Nephron (organoid): Measurements from ENCODE around the gene WNK2.
"Not testable (repeated sequence)": the region's sequence is repeated elsewhere in the genome, so short reads cannot be mapped to it uniquely, and the experiment has no call there.

Source experiments
- H3K27ac Mint-ChIP-seq, 3 experiments: 2 replicates each; pipeline ENCODE4 v1.8.0; 2020; ENCODE audit warnings: mixed read lengths in 3 of 3, mild to moderate bottlenecking in 2 of 3, moderate library complexity in 1 of 3
- H3K27me3 Mint-ChIP-seq: 2 replicates; pipeline ENCODE4 v1.8.0; 2021; ENCODE audit warnings: low read depth, mild to moderate bottlenecking, moderate library complexity, mixed read lengths
- H3K36me3 Mint-ChIP-seq: 2 replicates; pipeline ENCODE4 v1.8.0; 2020; ENCODE audit warnings: low read depth, mixed read lengths
- H3K4me1 Mint-ChIP-seq: 2 replicates; pipeline ENCODE4 v1.8.0; 2020; ENCODE audit warnings: mixed read lengths
- H3K4me3 Mint-ChIP-seq, 3 experiments: 2 replicates each; pipeline ENCODE4 v1.8.0; 2020; ENCODE audit warnings: mild to moderate bottlenecking in 3 of 3, mixed read lengths in 3 of 3, moderate library complexity in 2 of 3
- H3K9me3 Mint-ChIP-seq: 2 replicates; pipeline ENCODE4 v1.8.0; 2020; ENCODE audit warnings: mixed read lengths
- CTCF ChIP-seq, 3 experiments: fragments of 200-600 bp; sonication (generic); IDR thresholded peaks; one replicate each; pipeline ENCODE4 v1.5.0; 2021; ENCODE audit warnings: antibody characterized with exemption in 3 of 3; ENCODE audit not compliant: unreplicated experiment in 3 of 3

The WNK2 gene

GRCh38 chr9:93329629-93330280, 145.8 kb downstream of the WNK2 start:
- no peak overlapping the region for H3K27ac Mint-ChIP-seq
- H3K4me1 Mint-ChIP-seq, result no peaks in the 10 kb centered on the region
- no peak for TF ChIP-seq CTCF (IDR thresholded peaks at IDR 0.05; ENCODE audit: unreplicated experiment in 3 of 3)
- peaks cover 6% of the 10 kb centered on the region for H3K9me3 Mint-ChIP-seq
- H3K4me3 Mint-ChIP-seq, result no peak overlapping the region
- H3K36me3 Mint-ChIP-seq, result peaks cover 3% of the 10 kb centered on the region
- peaks cover 4% of the 10 kb centered on the region for H3K27me3 Mint-ChIP-seq

DNA sequence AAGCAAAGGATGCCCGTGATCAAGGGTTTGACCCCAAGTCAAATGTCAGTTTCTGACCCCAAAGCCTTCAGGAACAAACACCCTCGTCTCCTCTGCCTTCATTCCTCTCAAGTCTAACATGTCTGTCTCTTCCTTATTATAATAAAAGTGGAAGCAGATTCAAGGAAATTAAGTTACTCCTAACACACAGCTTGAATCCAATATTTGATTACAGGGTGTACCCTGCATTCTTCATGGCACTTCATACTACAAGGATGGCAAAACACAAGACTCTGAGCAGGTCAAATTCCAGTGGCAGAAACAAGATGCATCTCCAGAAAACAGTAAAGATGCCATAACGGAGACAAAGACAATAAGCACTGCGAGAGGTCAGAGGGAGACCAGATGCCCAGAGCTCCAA, 148.4 kb downstream of the WNK2 start:
- H3K9me3 Mint-ChIP-seq, result peaks cover 10% of the 10 kb centered on the region
- peaks cover 3% of the 10 kb centered on the region for H3K36me3 Mint-ChIP-seq
- no peaks in the 10 kb centered on the region for H3K27me3 Mint-ChIP-seq
- H3K4me3 Mint-ChIP-seq, result no peak overlapping the region
- TF ChIP-seq CTCF (IDR thresholded peaks at IDR 0.05; ENCODE audit: unreplicated experiment in 3 of 3), result no peak
- H3K27ac Mint-ChIP-seq, result no peak overlapping the region
- H3K4me1 Mint-ChIP-seq, result no peaks in the 10 kb centered on the region

GRCh38 chr9:93336720-93337119, 152.8 kb downstream of the WNK2 start:
- H3K27ac Mint-ChIP-seq, result no peak overlapping the region
- no peaks in the 10 kb centered on the region for H3K27me3 Mint-ChIP-seq
- peaks cover 23% of the 10 kb centered on the region for H3K9me3 Mint-ChIP-seq
- no peaks in the 10 kb centered on the region for H3K4me1 Mint-ChIP-seq
- peaks cover 5% of the 10 kb centered on the region for H3K36me3 Mint-ChIP-seq
- no peak overlapping the region for H3K4me3 Mint-ChIP-seq
- no peak for TF ChIP-seq CTCF (IDR thresholded peaks at IDR 0.05; ENCODE audit: unreplicated experiment in 3 of 3)

DNA sequence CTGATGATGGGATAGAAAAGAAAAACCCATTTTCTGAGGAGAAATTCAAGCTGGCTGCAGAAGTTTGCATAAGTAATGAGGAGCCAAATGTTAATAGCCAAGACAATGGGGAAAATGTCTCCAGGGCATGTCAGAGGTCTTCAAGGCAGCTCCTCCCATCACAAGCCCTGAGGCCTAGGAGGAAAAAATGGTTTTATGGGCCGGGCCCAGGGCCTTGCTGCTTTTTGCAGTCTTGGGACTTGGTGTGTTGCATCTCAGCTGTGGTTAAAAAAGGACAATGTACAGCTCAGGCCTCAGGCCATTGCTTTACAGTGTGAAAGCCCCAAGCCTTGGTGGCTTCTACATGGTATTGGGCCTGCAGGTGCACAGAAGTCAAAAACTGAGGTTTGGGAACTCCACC, 154.3 kb downstream of the WNK2 start:
- H3K27ac Mint-ChIP-seq, H3K4me3 Mint-ChIP-seq, H3K36me3 Mint-ChIP-seq, H3K4me1 Mint-ChIP-seq, H3K27me3 Mint-ChIP-seq: not testable (repeated sequence)
- peaks cover 20% of the 10 kb centered on the region for H3K9me3 Mint-ChIP-seq

GRCh38 chr9:93340091-93340490, 156.2 kb downstream of the WNK2 start:
- Mint-ChIP-seq H3K9me3 (peaks cover 20% of the 10 kb centered on the region), H3K36me3 (peaks cover 5% of the 10 kb centered on the region), H3K4me1 (no peaks in the 10 kb centered on the region), H3K4me3 (no peak overlapping the region), H3K27ac (no peak overlapping the region), H3K27me3 (peaks cover 4% of the 10 kb centered on the region)
- no peak for TF ChIP-seq CTCF (IDR thresholded peaks at IDR 0.05; ENCODE audit: unreplicated experiment in 3 of 3)

GRCh38 chr9:93341820-93342219, 157.9 kb downstream of the WNK2 start:
- not testable (repeated sequence) for H3K4me1 Mint-ChIP-seq, H3K27ac Mint-ChIP-seq, H3K4me3 Mint-ChIP-seq, H3K36me3 Mint-ChIP-seq
- Mint-ChIP-seq H3K9me3 (peaks cover 16% of the 10 kb centered on the region), H3K27me3 (peaks cover 12% of the 10 kb centered on the region)

DNA sequence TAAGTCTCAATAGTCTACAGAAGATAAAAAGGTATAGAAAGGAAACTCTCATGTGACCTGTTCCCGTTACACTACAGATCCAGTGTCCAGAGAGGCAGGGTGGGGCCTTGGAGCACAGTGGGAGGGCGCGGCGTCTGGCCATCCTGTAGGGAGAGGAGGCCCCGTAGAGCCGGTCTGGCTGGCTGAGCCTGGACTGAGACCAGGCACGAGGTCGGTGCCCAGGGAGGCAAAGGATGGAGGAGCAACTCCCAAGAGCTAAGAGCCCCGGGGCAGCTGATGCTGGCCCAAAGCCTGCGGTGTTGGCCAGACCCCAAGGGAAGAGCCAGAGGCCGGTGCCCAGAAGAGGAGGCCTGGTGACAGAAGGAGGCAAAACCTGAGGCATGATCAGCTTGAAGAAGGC, 158.5 kb downstream of the WNK2 start:
- H3K4me1 Mint-ChIP-seq, result not testable (repeated sequence)

More for the DNA sequence above, 158.5 kb downstream of the WNK2 start:
- H3K27me3 Mint-ChIP-seq, result peaks cover 17% of the 10 kb centered on the region
- H3K36me3 Mint-ChIP-seq, H3K4me3 Mint-ChIP-seq, H3K27ac Mint-ChIP-seq: not testable (repeated sequence)
- H3K9me3 Mint-ChIP-seq, result peaks cover 15% of the 10 kb centered on the region
